BE2C (cell line): ENCODE data around the gene CDC42BPG.

Experiments
- DNase-seq: peaks from one replicate; pipeline ENCODE4 v3.0.0-alpha.2; 2020
- H3K27me3 ChIP-seq: fragments of 250-450 bp; sonication (Bioruptor Pico); 2 replicates; pipeline ENCODE4 v1.5.1; 2020; ENCODE audit warnings: mild to moderate bottlenecking
- H3K36me3 ChIP-seq: fragments of 250-450 bp; sonication (Bioruptor Pico); 2 replicates; pipeline ENCODE4 v1.5.1; 2020; ENCODE audit warnings: mild to moderate bottlenecking
- H3K4me1 ChIP-seq: fragments of 250-450 bp; sonication (Bioruptor Pico); 2 replicates; pipeline ENCODE4 v1.5.1; 2020
- H3K4me3 ChIP-seq: 2 replicates; pipeline ENCODE4 v1.5.1; 2011; ENCODE audit warnings: low read depth, low read length
- H3K9me3 ChIP-seq: fragments of 250-450 bp; sonication (Bioruptor Pico); 2 replicates; pipeline ENCODE4 v1.5.1; 2020
- TF ChIP-seq, protein P1 (sequence below): IDR thresholded peaks from 2 replicates; pipeline ENCODE4 v1.5.1; 2012; ENCODE audit warnings: mild to moderate bottlenecking, low read depth, low read length

The CDC42BPG gene

DNA sequence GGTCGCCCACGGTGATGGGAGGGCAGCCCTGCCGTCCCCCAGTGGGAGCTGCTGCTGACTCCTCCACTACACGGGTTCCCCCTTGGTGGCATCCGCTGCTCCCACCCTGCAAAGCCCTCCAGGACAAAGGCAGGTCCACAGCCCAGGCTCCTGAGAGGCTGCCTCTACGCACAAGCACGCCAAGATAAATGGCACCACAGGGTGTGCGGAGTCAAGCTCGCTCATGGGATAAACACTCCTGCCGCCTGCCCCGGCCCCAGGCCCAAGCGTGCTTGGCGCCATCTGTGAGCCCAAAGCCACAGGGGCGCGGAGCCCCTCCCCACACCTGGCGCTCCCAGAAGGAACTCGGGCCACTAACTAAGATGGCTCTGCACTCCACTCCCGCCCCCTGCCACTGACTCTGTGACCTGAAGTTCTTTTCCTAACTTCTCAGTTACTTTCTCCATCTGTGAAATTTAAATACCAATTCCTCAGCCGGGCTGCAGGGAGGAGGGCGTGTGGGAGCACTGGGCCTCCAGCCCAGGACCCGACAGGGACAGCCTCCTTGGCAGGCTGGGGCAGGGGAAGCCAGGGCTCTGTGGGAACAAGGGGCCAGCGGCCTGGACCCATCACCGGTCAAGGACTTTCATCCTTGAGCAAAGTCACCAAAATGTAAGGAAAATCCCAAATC lies 19.1 kb upstream of the CDC42BPG start:
- TF ChIP-seq, protein P1, sequence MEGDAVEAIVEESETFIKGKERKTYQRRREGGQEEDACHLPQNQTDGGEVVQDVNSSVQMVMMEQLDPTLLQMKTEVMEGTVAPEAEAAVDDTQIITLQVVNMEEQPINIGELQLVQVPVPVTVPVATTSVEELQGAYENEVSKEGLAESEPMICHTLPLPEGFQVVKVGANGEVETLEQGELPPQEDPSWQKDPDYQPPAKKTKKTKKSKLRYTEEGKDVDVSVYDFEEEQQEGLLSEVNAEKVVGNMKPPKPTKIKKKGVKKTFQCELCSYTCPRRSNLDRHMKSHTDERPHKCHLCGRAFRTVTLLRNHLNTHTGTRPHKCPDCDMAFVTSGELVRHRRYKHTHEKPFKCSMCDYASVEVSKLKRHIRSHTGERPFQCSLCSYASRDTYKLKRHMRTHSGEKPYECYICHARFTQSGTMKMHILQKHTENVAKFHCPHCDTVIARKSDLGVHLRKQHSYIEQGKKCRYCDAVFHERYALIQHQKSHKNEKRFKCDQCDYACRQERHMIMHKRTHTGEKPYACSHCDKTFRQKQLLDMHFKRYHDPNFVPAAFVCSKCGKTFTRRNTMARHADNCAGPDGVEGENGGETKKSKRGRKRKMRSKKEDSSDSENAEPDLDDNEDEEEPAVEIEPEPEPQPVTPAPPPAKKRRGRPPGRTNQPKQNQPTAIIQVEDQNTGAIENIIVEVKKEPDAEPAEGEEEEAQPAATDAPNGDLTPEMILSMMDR = no peak
- Histone ChIP-seq H3K36me3 (no peaks in the 10 kb centered on the region), H3K9me3 (no peaks in the 10 kb centered on the region), H3K27me3 (no peaks in the 10 kb centered on the region), H3K4me1 (no peaks in the 10 kb centered on the region), H3K4me3 (no peak overlapping the region)
- no peak for DNase-seq

DNA sequence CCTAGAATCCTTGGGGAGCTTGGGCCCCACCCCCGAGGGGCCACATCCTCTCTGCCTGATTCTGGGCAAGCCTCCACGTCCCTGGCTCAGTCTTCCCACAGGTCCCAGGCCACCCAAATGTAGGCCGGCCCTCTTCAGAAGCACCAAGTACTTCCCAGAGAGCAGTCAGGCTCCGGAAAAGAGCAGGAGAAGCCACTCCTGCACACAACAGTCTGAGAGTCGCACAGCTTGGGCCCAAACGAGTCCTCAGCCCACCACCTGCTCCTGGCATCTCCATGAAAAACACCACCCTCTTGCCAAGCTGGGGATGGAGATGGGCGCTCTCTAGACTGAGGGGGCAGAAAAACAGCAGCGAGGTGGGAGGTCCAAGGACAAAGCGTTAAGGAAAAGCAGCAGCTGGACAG lies 18.5 kb upstream of the CDC42BPG start:
- TF ChIP-seq, protein P1 = no peak
- H3K4me3 ChIP-seq = no peak overlapping the region
- no peak for DNase-seq
- no peaks in the 10 kb centered on the region for H3K4me1 ChIP-seq
- H3K27me3 ChIP-seq = no peaks in the 10 kb centered on the region
- no peaks in the 10 kb centered on the region for H3K9me3 ChIP-seq
- no peaks in the 10 kb centered on the region for H3K36me3 ChIP-seq

DNA sequence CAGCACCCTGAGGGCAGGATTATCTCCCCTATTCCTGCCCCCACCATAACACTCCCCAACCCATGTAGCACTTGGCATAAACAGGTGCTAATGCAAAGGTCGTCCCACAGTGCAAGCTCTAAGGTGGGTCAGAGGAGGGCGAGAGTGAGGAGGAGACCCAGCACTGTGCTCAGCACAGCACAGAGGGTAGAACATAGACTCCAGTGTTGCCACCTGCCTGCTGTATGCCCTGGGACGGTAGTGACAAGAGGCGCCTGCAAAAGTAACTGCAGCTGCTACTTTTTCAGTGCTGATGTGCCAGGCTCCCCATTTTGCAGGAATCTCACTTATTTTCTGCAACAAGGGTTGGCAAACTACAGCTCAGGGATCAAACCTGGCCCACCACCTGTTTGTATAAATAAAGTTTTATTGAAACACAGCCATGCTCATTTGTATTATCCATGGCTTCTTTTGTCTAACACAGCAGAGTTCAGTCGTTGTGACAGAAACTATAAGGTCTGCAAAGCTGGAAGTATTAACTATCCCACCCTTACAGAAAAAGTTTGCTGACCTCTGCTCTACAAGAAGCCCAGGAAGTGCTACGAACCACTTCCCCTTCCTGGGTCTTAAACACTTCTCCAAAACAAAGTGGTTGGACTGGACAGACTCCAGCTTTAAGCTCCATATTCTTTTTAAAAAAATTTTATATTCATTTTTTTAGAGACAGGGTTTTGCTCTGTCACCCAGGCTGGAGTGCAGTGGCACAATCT lies 16.9 kb upstream of the CDC42BPG start:
- Histone ChIP-seq H3K4me3 (no peak overlapping the region), H3K27me3 (no peaks in the 10 kb centered on the region), H3K4me1 (peaks cover 3% of the 10 kb centered on the region; the same call in 1 of the 2 replicates), H3K36me3 (no peaks in the 10 kb centered on the region), H3K9me3 (no peaks in the 10 kb centered on the region)
- TF ChIP-seq, protein P1 = no peak
- no peak for DNase-seq

DNA sequence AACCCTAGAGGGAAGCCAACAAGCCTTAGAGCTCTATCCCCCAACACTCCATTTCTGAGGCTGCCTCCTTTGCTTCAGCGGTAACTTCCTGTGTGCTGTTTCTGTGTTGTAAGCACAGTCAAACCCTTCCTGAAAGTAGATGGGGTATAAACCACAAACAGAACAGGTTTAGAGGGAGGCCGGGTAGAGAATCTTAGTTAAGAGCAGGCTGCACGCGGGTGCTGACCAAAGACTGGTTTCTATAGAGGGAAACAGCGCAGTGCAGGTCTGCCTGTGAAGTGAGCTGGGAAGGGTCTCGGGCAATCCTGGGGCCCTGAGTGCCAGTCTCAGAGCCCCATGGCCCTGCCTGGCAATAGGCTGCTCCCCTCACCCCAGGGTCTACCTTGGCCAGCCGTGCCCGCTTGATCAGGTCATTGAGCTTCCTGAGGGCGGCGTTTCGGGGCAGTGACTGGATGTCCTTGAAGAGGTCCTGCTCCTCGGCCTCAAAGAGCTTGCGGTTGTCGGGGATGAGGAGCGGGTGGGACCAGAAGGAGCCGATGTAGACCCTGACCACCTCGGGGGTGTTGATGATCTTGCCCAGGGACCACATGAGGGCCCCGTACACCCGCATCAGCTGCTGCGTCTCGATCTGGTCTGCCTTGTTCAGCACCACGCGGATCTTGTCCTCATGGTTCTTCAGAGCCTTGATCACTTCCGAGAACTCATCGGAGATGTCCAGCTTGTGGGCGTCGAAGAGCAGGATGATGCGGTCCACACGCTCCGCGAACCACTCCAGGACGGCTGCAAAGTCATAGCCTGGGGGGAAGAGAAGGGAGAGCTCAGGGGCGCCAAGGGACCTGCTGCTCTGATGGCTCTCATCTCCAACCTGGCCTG lies 15.3 kb upstream of the CDC42BPG start:
- no peaks in the 10 kb centered on the region for H3K9me3 ChIP-seq
- TF ChIP-seq, protein P1 = no peak
- H3K27me3 ChIP-seq = no peaks in the 10 kb centered on the region
- no peaks in the 10 kb centered on the region for H3K36me3 ChIP-seq
- peaks cover 16% of the 10 kb centered on the region for H3K4me1 ChIP-seq
- H3K4me3 ChIP-seq = no peak overlapping the region
- no peak for DNase-seq

DNA sequence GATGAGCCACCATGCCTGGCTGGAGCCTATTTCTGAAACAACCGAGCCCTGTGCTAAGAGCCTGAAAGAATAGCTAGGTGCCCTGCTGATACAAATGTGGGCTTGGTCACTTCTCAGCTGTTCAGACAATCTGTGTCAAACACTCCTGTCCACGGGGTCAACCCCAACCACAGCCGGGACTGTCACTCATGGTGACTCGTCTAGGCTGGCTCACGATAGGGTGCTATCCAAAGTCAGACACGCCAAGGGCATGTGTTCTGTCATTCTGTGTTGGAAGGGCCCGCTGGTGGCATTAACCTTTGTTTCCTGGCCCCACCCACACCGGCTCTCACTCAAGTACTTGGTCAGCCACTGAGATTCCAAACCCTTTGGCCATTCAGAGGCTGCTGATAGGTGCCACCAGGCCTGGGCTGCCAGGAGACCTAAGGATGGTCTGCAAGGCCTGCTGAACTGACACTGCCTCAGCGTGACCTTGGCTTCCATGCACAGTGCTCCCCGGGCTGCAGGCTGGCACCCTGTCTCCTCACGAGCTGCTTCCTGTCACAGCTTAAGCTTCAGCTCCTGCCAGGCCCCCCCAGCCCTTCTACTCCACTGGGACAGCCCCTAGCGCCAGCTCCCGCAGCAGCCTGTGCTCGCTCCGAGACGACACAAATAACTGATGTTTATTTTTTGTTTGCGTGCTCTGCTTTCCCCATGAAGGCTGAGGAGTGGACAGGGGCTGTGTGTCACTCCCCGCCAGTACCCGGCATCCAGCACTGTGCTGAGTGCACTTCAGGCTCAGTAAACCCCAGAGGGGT lies 14.2 kb upstream of the CDC42BPG start:
- no peaks in the 10 kb centered on the region for H3K27me3 ChIP-seq
- TF ChIP-seq, protein P1 = no peak
- H3K4me3 ChIP-seq = no peak overlapping the region
- DNase-seq = no peak
- peaks cover 19% of the 10 kb centered on the region for H3K4me1 ChIP-seq
- H3K9me3 ChIP-seq = no peaks in the 10 kb centered on the region
- H3K36me3 ChIP-seq = peaks cover 4% of the 10 kb centered on the region; the same call in 1 of the 2 replicates
